Activated T-cell treated with anti-CD3 and anti-CD28 coated beads for 24 hours (primary cell): ENCODE results near the gene SH2D5.

Source experiments
- DNase-seq: peaks from one replicate; pipeline ENCODE4 v3.0.0-alpha.2; 2020; ENCODE audit warnings: low read depth

The SH2D5 gene

GRCh38 chr1:20713440-20713839 lies 19.1 kb downstream of the SH2D5 start:
- DNase-seq = no peak

GRCh38 chr1:20712215-20712577 lies 20.3 kb downstream of the SH2D5 start:
- no peak for DNase-seq

- no peak for DNase-seq
These were observed 21.0 kb downstream of the SH2D5 start for GRCh38 chr1:20711285-20712214.

- DNase-seq = no peak
These were observed 21.8 kb downstream of the SH2D5 start for GRCh38 chr1:20710469-20711284.

- DNase-seq = no peak
These were observed 22.6 kb downstream of the SH2D5 start for GRCh38 chr1:20709868-20710267.

- no peak for DNase-seq
These were observed 23.6 kb downstream of the SH2D5 start for GRCh38 chr1:20708891-20709290.

GRCh38 chr1:20708057-20708456 lies 24.4 kb downstream of the SH2D5 start:
- DNase-seq = no peak

GRCh38 chr1:20706841-20707240 lies 25.7 kb downstream of the SH2D5 start:
- no peak for DNase-seq

- DNase-seq = no peak
These were observed 27.2 kb downstream of the SH2D5 start for GRCh38 chr1:20705203-20705755.

- DNase-seq = no peak
These were observed 27.9 kb downstream of the SH2D5 start for GRCh38 chr1:20704390-20705202.

GRCh38 chr1:20703124-20703756 lies 29.3 kb downstream of the SH2D5 start:
- DNase-seq = no peak

- no peak for DNase-seq
These were observed 30.1 kb downstream of the SH2D5 start for GRCh38 chr1:20702416-20702815.

GRCh38 chr1:20701847-20702246 lies 30.7 kb downstream of the SH2D5 start:
- no peak for DNase-seq

GRCh38 chr1:20701446-20701845 lies 31.1 kb downstream of the SH2D5 start:
- no peak for DNase-seq

- DNase-seq = no peak
These were observed 31.8 kb downstream of the SH2D5 start for GRCh38 chr1:20700636-20701215.

GRCh38 chr1:20699558-20699957 lies 32.9 kb downstream of the SH2D5 start:
- DNase-seq = no peak

- DNase-seq = no peak
These were observed 34.1 kb downstream of the SH2D5 start for GRCh38 chr1:20698195-20698910.

- no peak for DNase-seq
These were observed 34.9 kb downstream of the SH2D5 start for GRCh38 chr1:20697563-20697962.

GRCh38 chr1:20696397-20697333 lies 35.8 kb downstream of the SH2D5 start:
- DNase-seq = peak; percentile 66
